ENCODE results near the gene BEST3.

The BEST3 gene

GRCh38 chr12:69630191-69630590, 68.9 kb downstream of the BEST3 start:
- ChIA-PET POLR2A (no interaction called here), CTCF (interaction anchor here (2.7 kb wide), 1 partner anchor 9 kb away, joined by 16 read pairs; no protein-coding TSS in a partner anchor)
- no peak for TF ChIP-seq CTCF (IDR thresholded peaks at IDR 0.05; ENCODE audit: control extremely low read depth, extremely low read depth, low read depth, missing control alignments)
- no peak for DNase-seq (ENCODE audit: extremely low spot score)

- TF ChIP-seq CTCF (IDR thresholded peaks at IDR 0.05; ENCODE audit: control extremely low read depth, extremely low read depth, low read depth, missing control alignments) = no peak
- DNase-seq (ENCODE audit: extremely low spot score) = no peak
- CTCF ChIA-PET = interaction anchor here (3.8 kb wide), 1 partner anchor 12 kb away, joined by 20 read pairs; no protein-coding TSS in a partner anchor
- POLR2A ChIA-PET = no interaction called here
Measured at GRCh38 chr12:69627501-69627900, 71.6 kb downstream of the BEST3 start.

- CTCF ChIA-PET = interaction anchor here (1.9 kb wide), 1 partner anchor 14 kb away, joined by 4 read pairs; no protein-coding TSS in a partner anchor
- POLR2A ChIA-PET = no interaction called here
- TF ChIP-seq CTCF (IDR thresholded peaks at IDR 0.05; ENCODE audit: control extremely low read depth, extremely low read depth, low read depth, missing control alignments) = no peak
- no peak for DNase-seq (ENCODE audit: extremely low spot score)
Measured at GRCh38 chr12:69623970-69624369, 75.1 kb downstream of the BEST3 start.

GRCh38 chr12:69621551-69621950, 77.6 kb downstream of the BEST3 start:
- ChIA-PET POLR2A (no interaction called here), CTCF (interaction anchor here (1.1 to 2.6 kb wide), 4 partner anchors 10 to 23 kb away, joined by 3 to 13 read pairs (median 6); partner anchors contain the start of gene LRRC10)
- no peak for DNase-seq (ENCODE audit: extremely low spot score)
- no peak for TF ChIP-seq CTCF (IDR thresholded peaks at IDR 0.05; ENCODE audit: control extremely low read depth, extremely low read depth, low read depth, missing control alignments)

GRCh38 chr12:69620921-69621320, 78.2 kb downstream of the BEST3 start:
- ChIA-PET POLR2A (no interaction called here), CTCF (interaction anchor here (1.1 to 5.5 kb wide), 4 partner anchors 11 to 23 kb away, joined by 3 to 24 read pairs (median 9); no protein-coding TSS in a partner anchor)
- no peak for TF ChIP-seq CTCF (IDR thresholded peaks at IDR 0.05; ENCODE audit: control extremely low read depth, extremely low read depth, low read depth, missing control alignments)

GRCh38 chr12:69620077-69620476, 79.0 kb downstream of the BEST3 start:
- ChIA-PET CTCF (interaction anchor here (5.5 kb wide), 1 partner anchor 19 kb away, joined by 24 read pairs; no protein-coding TSS in a partner anchor), POLR2A (no interaction called here)
- no peak for DNase-seq (ENCODE audit: extremely low spot score)
- TF ChIP-seq CTCF (IDR thresholded peaks at IDR 0.05; ENCODE audit: control extremely low read depth, extremely low read depth, low read depth, missing control alignments) = no peak

More at GRCh38 chr12:69620921-69621320, 78.2 kb downstream of the BEST3 start:
- DNase-seq (ENCODE audit: extremely low spot score) = no peak

Data from GM10248 (cell line).